OCI-LY7 (cell line): ENCODE data around the gene FSD2. TPM values are rescaled to one million over a fixed set of nuclear protein-coding genes. Genes with fewer than 3 reads are reported as not detected.

ENCODE experiments used
- BruUV-seq: library from RNA; stranded (reverse); fragments of 400-500 nt; replicated peaks from 2 replicates; lab custom pipeline; 2021; lab: Mats Ljungman, UMichigan
- CTCF ChIA-PET: fragments of 300-600 bp; sonication (Branson Sonifier 250); formaldehyde crosslinking; loops from one replicate; lab custom pipeline; 2022; ENCODE audit warnings: antibody characterized with exemption; ENCODE audit not compliant: unreplicated experiment; lab: Charles Lee
- POLR2A ChIA-PET: fragments of 300-600 bp; sonication (Branson Sonifier 250); formaldehyde crosslinking; loops from one replicate; lab custom pipeline; 2022; ENCODE audit warnings: antibody characterized with exemption; lab: Charles Lee
- DNase-seq: peaks from one replicate; pipeline ENCODE4 v3.0.0-alpha.2; 2015; ENCODE audit warnings: low spot score
- H2AFZ ChIP-seq: fragments of 200-600 bp; sonication (generic), shearing (Covaris generic); 2 replicates; pipeline ENCODE4 v1.6.1; 2014; ENCODE audit warnings: mild to moderate bottlenecking, antibody characterized with exemption, low read length, moderate library complexity
- H3K27ac ChIP-seq: fragments of 200-600 bp; sonication (generic); 2 replicates; pipeline ENCODE4 v1.5.1; 2014; ENCODE audit warnings: mixed run types, low read depth, mild to moderate bottlenecking, moderate library complexity, low read length, inconsistent platforms; ENCODE audit not compliant: poor library complexity, severe bottlenecking
- H3K36me3 ChIP-seq: fragments of 200-600 bp; sonication (generic); 2 replicates; pipeline ENCODE4 v1.6.1; 2014; ENCODE audit warnings: mild to moderate bottlenecking, antibody characterized with exemption, low read length, moderate library complexity, mixed read lengths; ENCODE audit not compliant: insufficient read depth
- H3K4me1 ChIP-seq: fragments of 200-600 bp; sonication (generic); 2 replicates; pipeline ENCODE4 v1.5.1; 2014; ENCODE audit warnings: mild to moderate bottlenecking, low read length; ENCODE audit not compliant: insufficient read depth, poor library complexity, severe bottlenecking
- H3K4me2 ChIP-seq: fragments of 200-600 bp; sonication (generic); 2 replicates; pipeline ENCODE4 v1.6.1; 2014; ENCODE audit warnings: mild to moderate bottlenecking, low read length
- H3K4me3 ChIP-seq: fragments of 200-600 bp; sonication (generic); 2 replicates; pipeline ENCODE4 v1.5.1; 2014; ENCODE audit warnings: mild to moderate bottlenecking, low read depth, low read length; ENCODE audit not compliant: poor library complexity, severe bottlenecking
- H3K79me2 ChIP-seq: fragments of 200-600 bp; sonication (generic); 2 replicates; pipeline ENCODE4 v1.6.1; 2016; ENCODE audit warnings: low read depth, mild to moderate bottlenecking, low read length, moderate library complexity, mixed read lengths; ENCODE audit not compliant: insufficient read depth
- H3K9me2 ChIP-seq: fragments of 200-600 bp; sonication (generic); 2 replicates; pipeline ENCODE4 v1.6.1; 2016; ENCODE audit warnings: mild to moderate bottlenecking, low read length, mixed read lengths; ENCODE audit not compliant: insufficient read depth
- H3K9me3 ChIP-seq: fragments of 200-600 bp; sonication (generic); 2 replicates; pipeline ENCODE4 v1.6.1; 2014; ENCODE audit warnings: mild to moderate bottlenecking, mixed run types, low read length, mixed read lengths
- H4K20me1 ChIP-seq: fragments of 200-600 bp; sonication (generic); 2 replicates; pipeline ENCODE4 v1.6.1; 2014; ENCODE audit warnings: mild to moderate bottlenecking, antibody characterized with exemption, low read length, moderate library complexity, mixed read lengths; ENCODE audit not compliant: insufficient read depth
- EZH2phosphoT487 ChIP-seq: fragments of 200-600 bp; sonication (generic); IDR thresholded peaks from 2 replicates; pipeline ENCODE4 v1.6.1; 2018; ENCODE audit warnings: low read depth, borderline replicate concordance, mild to moderate bottlenecking, mixed run types, antibody characterized with exemption, low read length, moderate library complexity, mixed read lengths
- intact Hi-C: fragments of 100-400 bp; cut with micrococcal nuclease; formaldehyde crosslinking; loops from one replicate; pipeline ENCODE4 v1.10.0; 2022; ENCODE audit not compliant: unreplicated experiment
- total RNA-seq, 2 experiments: library from RNA; depleted of rRNA in 1 of 2; stranded (reverse); fragments of >200 nt in 1 of 2; shearing (Covaris generic) in 1 of 2; gene quantifications; 2 replicates each; pipeline ENCODE4 v1.2.3, GENCODE V29; 2014 to 2022
- TF ChIP-seq, protein P1 (sequence below): fragments of 200-600 bp; sonication (generic); conservative IDR thresholded peaks from 2 replicates; pipeline ENCODE4 v1.5.1; 2014; ENCODE audit warnings: mild to moderate bottlenecking, antibody characterized with exemption, low read length, moderate library complexity, mixed read lengths

FSD2 gene
- total RNA-seq, 2 experiments from 2014 or later = 0.32 to 0.92 TPM

GRCh38 chr15:82714016-82714415, 91.9 kb downstream of the FSD2 start:
- no peaks in the 10 kb centered on the region for H3K79me2 ChIP-seq
- no peaks in the 10 kb centered on the region for H3K9me2 ChIP-seq
- no peak overlapping the region for H2AFZ ChIP-seq
- no peak overlapping the region for H3K4me2 ChIP-seq
- POLR2A ChIA-PET = no interaction called here
- no peaks in the 10 kb centered on the region for H4K20me1 ChIP-seq
- DNase-seq = no peak
- H3K27ac ChIP-seq = no peak overlapping the region
- no peaks in the 10 kb centered on the region for H3K9me3 ChIP-seq
- CTCF ChIA-PET = no interaction called here
- H3K4me3 ChIP-seq = no peak overlapping the region
- H3K4me1 ChIP-seq = no peaks in the 10 kb centered on the region
- no peaks in the 10 kb centered on the region for H3K36me3 ChIP-seq
- intact Hi-C loops = no loop called here
- no peak for TF ChIP-seq EZH2phosphoT487
- TF ChIP-seq, protein P1, sequence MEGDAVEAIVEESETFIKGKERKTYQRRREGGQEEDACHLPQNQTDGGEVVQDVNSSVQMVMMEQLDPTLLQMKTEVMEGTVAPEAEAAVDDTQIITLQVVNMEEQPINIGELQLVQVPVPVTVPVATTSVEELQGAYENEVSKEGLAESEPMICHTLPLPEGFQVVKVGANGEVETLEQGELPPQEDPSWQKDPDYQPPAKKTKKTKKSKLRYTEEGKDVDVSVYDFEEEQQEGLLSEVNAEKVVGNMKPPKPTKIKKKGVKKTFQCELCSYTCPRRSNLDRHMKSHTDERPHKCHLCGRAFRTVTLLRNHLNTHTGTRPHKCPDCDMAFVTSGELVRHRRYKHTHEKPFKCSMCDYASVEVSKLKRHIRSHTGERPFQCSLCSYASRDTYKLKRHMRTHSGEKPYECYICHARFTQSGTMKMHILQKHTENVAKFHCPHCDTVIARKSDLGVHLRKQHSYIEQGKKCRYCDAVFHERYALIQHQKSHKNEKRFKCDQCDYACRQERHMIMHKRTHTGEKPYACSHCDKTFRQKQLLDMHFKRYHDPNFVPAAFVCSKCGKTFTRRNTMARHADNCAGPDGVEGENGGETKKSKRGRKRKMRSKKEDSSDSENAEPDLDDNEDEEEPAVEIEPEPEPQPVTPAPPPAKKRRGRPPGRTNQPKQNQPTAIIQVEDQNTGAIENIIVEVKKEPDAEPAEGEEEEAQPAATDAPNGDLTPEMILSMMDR = no peak
- no TSS peak for BruUV-seq

DNA sequence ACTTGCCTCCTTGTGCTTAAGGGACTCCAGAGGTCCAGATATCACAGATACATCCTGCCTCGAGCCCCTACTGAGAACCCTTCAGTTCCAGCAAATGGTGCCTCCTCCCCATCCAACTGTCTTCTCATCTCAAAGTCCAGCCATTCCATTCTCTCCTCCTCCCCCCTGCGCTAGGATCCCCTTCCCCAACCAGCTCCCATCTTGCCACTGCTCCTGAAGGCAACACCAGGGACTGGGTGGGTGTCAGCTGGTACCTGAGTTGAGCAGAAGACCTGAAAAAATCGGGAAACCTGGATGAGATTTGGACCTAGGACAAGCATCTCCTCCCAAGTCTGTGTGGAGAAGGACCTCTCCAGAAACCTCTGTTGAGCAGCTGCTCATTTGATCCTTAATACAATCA, 93.8 kb downstream of the FSD2 start:
- Histone ChIP-seq H3K79me2 (no peaks in the 10 kb centered on the region), H3K4me1 (no peaks in the 10 kb centered on the region), H3K9me3 (no peaks in the 10 kb centered on the region), H4K20me1 (no peaks in the 10 kb centered on the region), H3K9me2 (no peaks in the 10 kb centered on the region), H3K4me2 (no peak overlapping the region), H3K4me3 (no peak overlapping the region), H2AFZ (no peak overlapping the region), H3K27ac (no peak overlapping the region), H3K36me3 (no peaks in the 10 kb centered on the region)
- ChIA-PET CTCF (no interaction called here), POLR2A (no interaction called here)
- TF ChIP-seq, protein P1 = no peak
- no peak for TF ChIP-seq EZH2phosphoT487
- intact Hi-C loops = no loop called here
- no peak for DNase-seq
- BruUV-seq = no TSS peak

- intact Hi-C loops = no loop called here
- Histone ChIP-seq H3K9me3 (no peaks in the 10 kb centered on the region), H3K9me2 (no peaks in the 10 kb centered on the region), H3K4me2 (no peak overlapping the region), H2AFZ (no peak overlapping the region), H3K4me1 (no peaks in the 10 kb centered on the region), H3K79me2 (no peaks in the 10 kb centered on the region), H3K27ac (no peak overlapping the region), H4K20me1 (no peaks in the 10 kb centered on the region), H3K4me3 (no peak overlapping the region), H3K36me3 (no peaks in the 10 kb centered on the region)
- no TSS peak for BruUV-seq
- ChIA-PET POLR2A (no interaction called here), CTCF (no interaction called here)
- TF ChIP-seq EZH2phosphoT487 = no peak
- TF ChIP-seq, protein P1 = no peak
- no peak for DNase-seq
These were observed 94.9 kb downstream of the FSD2 start for GRCh38 chr15:82710926-82711490.
